ENCODE results near the gene CYP4Z1.
"Not testable (repeated sequence)": the region's sequence is repeated elsewhere in the genome, so short reads cannot be mapped to it uniquely, and the experiment has no call there.

The CYP4Z1 gene

GRCh38 chr1:47106792-47107191 lies 39.8 kb downstream of the CYP4Z1 start:
- H3K27ac Mint-ChIP-seq = no peak overlapping the region

GRCh38 chr1:47107851-47108574 lies 41.0 kb downstream of the CYP4Z1 start:
- H3K27me3 Mint-ChIP-seq = peaks cover 15% of the 10 kb centered on the region
- not testable (repeated sequence) for H3K36me3 Mint-ChIP-seq; H3K4me1 Mint-ChIP-seq (ENCODE audit: low read depth); H3K4me3 Mint-ChIP-seq; H3K9me3 Mint-ChIP-seq (ENCODE audit: low read depth); H3K27ac Mint-ChIP-seq

More at GRCh38 chr1:47106792-47107191, 39.8 kb downstream of the CYP4Z1 start:
- Mint-ChIP-seq H3K4me3 (no peak overlapping the region), H3K27me3 (peaks cover 15% of the 10 kb centered on the region), H3K4me1 (ENCODE audit: low read depth) (no peaks in the 10 kb centered on the region), H3K9me3 (ENCODE audit: low read depth) (peaks cover 10% of the 10 kb centered on the region), H3K36me3 (no peaks in the 10 kb centered on the region)

- not testable (repeated sequence) for H3K9me3 Mint-ChIP-seq (ENCODE audit: low read depth); H3K4me3 Mint-ChIP-seq; H3K27ac Mint-ChIP-seq; H3K4me1 Mint-ChIP-seq (ENCODE audit: low read depth); H3K36me3 Mint-ChIP-seq
- peaks cover 21% of the 10 kb centered on the region for H3K27me3 Mint-ChIP-seq
Observed at GRCh38 chr1:47109482-47109881, 42.5 kb downstream of the CYP4Z1 start.

DNA sequence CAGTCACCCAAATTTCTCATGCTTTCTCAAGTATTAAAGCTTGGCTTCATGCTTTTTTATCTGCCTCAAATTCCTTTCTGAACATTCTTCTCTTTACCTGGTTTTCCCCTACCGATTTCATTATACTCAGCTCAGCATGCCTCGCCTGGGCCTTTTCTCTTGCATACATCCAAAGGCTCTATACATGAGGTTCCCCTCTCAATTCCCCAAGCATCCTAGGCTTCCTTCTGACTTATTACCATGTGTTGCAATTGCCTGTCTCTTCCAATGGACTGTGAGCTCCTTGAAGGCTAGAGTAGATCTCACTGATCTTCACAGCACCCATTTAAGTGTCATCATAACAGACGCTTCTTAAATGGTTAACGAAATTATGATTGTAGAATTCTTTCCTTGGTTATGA lies 46.1 kb downstream of the CYP4Z1 start:
- peaks cover 17% of the 10 kb centered on the region for H3K27me3 Mint-ChIP-seq
- no peaks in the 10 kb centered on the region for H3K36me3 Mint-ChIP-seq
- H3K4me3 Mint-ChIP-seq = no peak overlapping the region
- H3K27ac Mint-ChIP-seq = no peak overlapping the region
- H3K4me1 Mint-ChIP-seq (ENCODE audit: low read depth) = no peaks in the 10 kb centered on the region
- no peaks in the 10 kb centered on the region for H3K9me3 Mint-ChIP-seq (ENCODE audit: low read depth)

GRCh38 chr1:47121039-47121438 lies 54.0 kb downstream of the CYP4Z1 start:
- not testable (repeated sequence) for H3K9me3 Mint-ChIP-seq (ENCODE audit: low read depth); H3K4me3 Mint-ChIP-seq; H3K27ac Mint-ChIP-seq; H3K4me1 Mint-ChIP-seq (ENCODE audit: low read depth); H3K36me3 Mint-ChIP-seq
- peaks cover 16% of the 10 kb centered on the region for H3K27me3 Mint-ChIP-seq

- H3K27me3 Mint-ChIP-seq; H3K27ac Mint-ChIP-seq; H3K4me3 Mint-ChIP-seq; H3K4me1 Mint-ChIP-seq (ENCODE audit: low read depth); H3K36me3 Mint-ChIP-seq; H3K9me3 Mint-ChIP-seq (ENCODE audit: low read depth): not testable (repeated sequence)
Observed at GRCh38 chr1:47124834-47125233, 57.8 kb downstream of the CYP4Z1 start.

- not testable (repeated sequence) for H3K36me3 Mint-ChIP-seq; H3K4me3 Mint-ChIP-seq; H3K9me3 Mint-ChIP-seq (ENCODE audit: low read depth); H3K4me1 Mint-ChIP-seq (ENCODE audit: low read depth); H3K27ac Mint-ChIP-seq
- H3K27me3 Mint-ChIP-seq = peaks cover 10% of the 10 kb centered on the region
Observed at GRCh38 chr1:47126997-47127396, 60.0 kb downstream of the CYP4Z1 start.

- no peaks in the 10 kb centered on the region for H3K9me3 Mint-ChIP-seq (ENCODE audit: low read depth)
- H3K4me3 Mint-ChIP-seq = no peak overlapping the region
- H3K27ac Mint-ChIP-seq = no peak overlapping the region
- H3K4me1 Mint-ChIP-seq (ENCODE audit: low read depth) = no peaks in the 10 kb centered on the region
- H3K27me3 Mint-ChIP-seq = peaks cover 10% of the 10 kb centered on the region
- no peaks in the 10 kb centered on the region for H3K36me3 Mint-ChIP-seq
Observed at GRCh38 chr1:47128221-47128620, 61.2 kb downstream of the CYP4Z1 start.

DNA sequence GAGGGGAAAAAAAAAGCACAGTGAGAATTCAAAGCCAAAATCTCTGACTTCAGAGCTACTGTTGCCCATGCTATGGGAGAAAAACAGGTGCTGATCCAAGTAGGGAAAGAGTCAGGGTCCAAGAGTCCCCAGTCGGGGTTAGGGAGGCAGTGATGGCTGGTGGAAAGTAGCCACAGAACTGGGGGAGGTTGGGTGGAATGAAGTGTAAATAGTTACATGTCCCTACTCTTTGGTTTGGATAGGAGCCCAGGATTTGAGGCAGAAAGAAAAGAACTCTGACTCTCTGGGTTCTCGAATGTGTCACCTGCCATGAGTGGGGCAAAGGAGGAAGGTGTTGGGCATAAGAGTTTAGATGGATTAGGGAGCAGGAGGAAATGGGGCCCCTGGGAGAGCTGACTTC lies 61.8 kb downstream of the CYP4Z1 start:
- not testable (repeated sequence) for H3K36me3 Mint-ChIP-seq; H3K27ac Mint-ChIP-seq; H3K4me1 Mint-ChIP-seq (ENCODE audit: low read depth); H3K4me3 Mint-ChIP-seq; H3K9me3 Mint-ChIP-seq (ENCODE audit: low read depth)
- peaks cover 10% of the 10 kb centered on the region for H3K27me3 Mint-ChIP-seq

- not testable (repeated sequence) for H3K27ac Mint-ChIP-seq; H3K36me3 Mint-ChIP-seq; H3K27me3 Mint-ChIP-seq; H3K4me1 Mint-ChIP-seq (ENCODE audit: low read depth); H3K4me3 Mint-ChIP-seq; H3K9me3 Mint-ChIP-seq (ENCODE audit: low read depth)
Observed at GRCh38 chr1:47129489-47130230, 62.6 kb downstream of the CYP4Z1 start.

GRCh38 chr1:47132665-47133064 lies 65.6 kb downstream of the CYP4Z1 start:
- H3K4me3 Mint-ChIP-seq; H3K27me3 Mint-ChIP-seq; H3K4me1 Mint-ChIP-seq (ENCODE audit: low read depth); H3K27ac Mint-ChIP-seq; H3K36me3 Mint-ChIP-seq; H3K9me3 Mint-ChIP-seq (ENCODE audit: low read depth): not testable (repeated sequence)

- H3K27me3 Mint-ChIP-seq = peaks cover 5% of the 10 kb centered on the region
- H3K4me1 Mint-ChIP-seq (ENCODE audit: low read depth) = no peaks in the 10 kb centered on the region
Observed at GRCh38 chr1:47137198-47137597, 70.2 kb downstream of the CYP4Z1 start, which contains the start of gene CYP4A22. CYP4A22 (plus strand) TSS chr1:47137441; CDS start chr1:47137486, 45 bp downstream.

DNA sequence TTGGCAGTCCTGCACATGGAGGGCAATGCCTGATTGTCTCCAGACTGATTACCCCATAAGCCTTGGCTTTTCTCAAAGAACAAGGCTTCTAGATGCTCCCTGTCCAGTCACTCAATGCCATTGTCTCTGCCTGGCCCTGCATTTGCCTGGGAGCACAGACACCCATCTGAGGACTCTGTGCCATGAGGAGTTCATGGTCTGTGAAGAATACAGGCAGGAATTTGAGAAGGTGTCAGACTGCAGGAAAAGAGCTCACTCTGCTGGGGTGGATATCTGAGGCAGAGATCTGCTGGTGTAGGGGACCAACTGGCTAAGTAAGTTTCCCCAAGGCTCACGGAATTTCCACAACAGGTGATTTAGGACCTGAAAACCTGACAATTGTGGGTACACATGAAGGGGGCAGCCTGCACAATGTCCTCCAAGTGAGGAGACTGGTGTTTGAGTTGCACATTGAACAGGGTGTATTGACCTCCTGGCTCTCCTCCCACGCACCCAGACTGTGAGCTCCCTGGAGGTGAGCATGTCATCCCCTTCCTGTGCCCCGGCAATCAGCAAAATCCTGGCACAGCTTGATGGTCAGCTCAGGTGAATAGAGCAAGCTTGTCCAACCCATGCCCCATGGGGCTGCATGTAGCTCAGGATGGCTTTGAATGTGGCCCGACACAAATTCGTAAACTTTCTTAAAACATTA lies 71.0 kb downstream of the CYP4Z1 start:
- no peak overlapping the region for H3K4me3 Mint-ChIP-seq
- no peaks in the 10 kb centered on the region for H3K4me1 Mint-ChIP-seq (ENCODE audit: low read depth)
- H3K36me3 Mint-ChIP-seq = no peaks in the 10 kb centered on the region
- H3K27ac Mint-ChIP-seq = no peak overlapping the region
- H3K9me3 Mint-ChIP-seq (ENCODE audit: low read depth) = no peaks in the 10 kb centered on the region
- peaks cover 5% of the 10 kb centered on the region for H3K27me3 Mint-ChIP-seq

More at GRCh38 chr1:47137198-47137597, 70.2 kb downstream of the CYP4Z1 start, which contains the start of gene CYP4A22:
- Mint-ChIP-seq H3K4me3 (no peak within 1 kb of the TSS), H3K9me3 (ENCODE audit: low read depth) (no peaks in the 10 kb centered on the region), H3K27ac (no peak within 1 kb of the TSS), H3K36me3 (no peaks in the 10 kb centered on the region)

DNA sequence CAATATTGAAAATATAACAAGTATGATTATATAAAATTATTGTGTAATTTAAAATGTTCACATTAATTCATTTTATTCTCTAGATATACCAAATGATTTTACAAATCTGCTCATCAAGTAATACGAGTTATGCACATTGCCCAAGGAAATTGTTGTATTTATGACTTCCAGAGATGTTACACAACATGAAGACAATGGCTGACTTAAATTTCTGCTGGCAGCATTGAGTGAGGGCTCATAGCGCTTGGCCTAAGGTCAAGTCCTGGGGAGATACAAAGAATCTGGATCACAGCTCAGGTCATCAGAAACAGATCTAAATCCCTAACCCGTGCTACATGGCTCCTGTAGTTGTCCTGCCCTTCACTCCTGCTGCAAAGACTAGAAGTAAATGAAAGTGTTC lies 73.3 kb downstream of the CYP4Z1 start:
- not testable (repeated sequence) for H3K27me3 Mint-ChIP-seq, H3K36me3 Mint-ChIP-seq

GRCh38 chr1:47143654-47144053 lies 76.6 kb downstream of the CYP4Z1 start:
- not testable (repeated sequence) for H3K27me3 Mint-ChIP-seq; H3K36me3 Mint-ChIP-seq; H3K4me3 Mint-ChIP-seq; H3K27ac Mint-ChIP-seq; H3K9me3 Mint-ChIP-seq (ENCODE audit: low read depth); H3K4me1 Mint-ChIP-seq (ENCODE audit: low read depth)

More for the DNA sequence above, 73.3 kb downstream of the CYP4Z1 start:
- not testable (repeated sequence) for H3K4me3 Mint-ChIP-seq; H3K27ac Mint-ChIP-seq; H3K4me1 Mint-ChIP-seq (ENCODE audit: low read depth); H3K9me3 Mint-ChIP-seq (ENCODE audit: low read depth)

Data from activated naive CD8-positive, alpha-beta T cell (primary cell).